ENCODE data around the gene FAM174B. TPM values are rescaled to one million over a fixed set of nuclear protein-coding genes. Genes with fewer than 3 reads are reported as not detected.

FAM174B gene
- total RNA-seq, 1 donor, result 5.1 TPM

GRCh38 chr15:92650256-92650655 lies 5.3 kb downstream of the FAM174B start:
- Histone ChIP-seq H3K4me3 (ENCODE audit: insufficient read depth, low read length) (no peak overlapping the region), H3K27me3 (ENCODE audit: insufficient read depth, low read length) (peaks cover 5% of the 10 kb centered on the region), H2AFZ (ENCODE audit: low read length) (no peak overlapping the region), H3K79me2 (ENCODE audit: insufficient read depth, low read length) (no peaks in the 10 kb centered on the region), H3K9me3 (ENCODE audit: low read depth, low read length) (no peaks in the 10 kb centered on the region), H3K4me1 (ENCODE audit: insufficient read depth, low read length) (no peaks in the 10 kb centered on the region), H3K4me2 (ENCODE audit: insufficient read depth, low read length) (no peak overlapping the region), H3K36me3 (ENCODE audit: insufficient read depth, low read length) (no peaks in the 10 kb centered on the region), H3K27ac (ENCODE audit: low read depth, low read length) (no peak overlapping the region), H4K20me1 (ENCODE audit: insufficient read depth, low read length) (no peaks in the 10 kb centered on the region)
- no peak for DNase-seq (ENCODE audit: insufficient read length, low spot score, missing footprints)
- TF ChIP-seq, protein P1, sequence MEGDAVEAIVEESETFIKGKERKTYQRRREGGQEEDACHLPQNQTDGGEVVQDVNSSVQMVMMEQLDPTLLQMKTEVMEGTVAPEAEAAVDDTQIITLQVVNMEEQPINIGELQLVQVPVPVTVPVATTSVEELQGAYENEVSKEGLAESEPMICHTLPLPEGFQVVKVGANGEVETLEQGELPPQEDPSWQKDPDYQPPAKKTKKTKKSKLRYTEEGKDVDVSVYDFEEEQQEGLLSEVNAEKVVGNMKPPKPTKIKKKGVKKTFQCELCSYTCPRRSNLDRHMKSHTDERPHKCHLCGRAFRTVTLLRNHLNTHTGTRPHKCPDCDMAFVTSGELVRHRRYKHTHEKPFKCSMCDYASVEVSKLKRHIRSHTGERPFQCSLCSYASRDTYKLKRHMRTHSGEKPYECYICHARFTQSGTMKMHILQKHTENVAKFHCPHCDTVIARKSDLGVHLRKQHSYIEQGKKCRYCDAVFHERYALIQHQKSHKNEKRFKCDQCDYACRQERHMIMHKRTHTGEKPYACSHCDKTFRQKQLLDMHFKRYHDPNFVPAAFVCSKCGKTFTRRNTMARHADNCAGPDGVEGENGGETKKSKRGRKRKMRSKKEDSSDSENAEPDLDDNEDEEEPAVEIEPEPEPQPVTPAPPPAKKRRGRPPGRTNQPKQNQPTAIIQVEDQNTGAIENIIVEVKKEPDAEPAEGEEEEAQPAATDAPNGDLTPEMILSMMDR (IDR thresholded peaks at IDR 0.05; ENCODE audit: extremely low read depth, low read depth, low read length), result no peak

DNA sequence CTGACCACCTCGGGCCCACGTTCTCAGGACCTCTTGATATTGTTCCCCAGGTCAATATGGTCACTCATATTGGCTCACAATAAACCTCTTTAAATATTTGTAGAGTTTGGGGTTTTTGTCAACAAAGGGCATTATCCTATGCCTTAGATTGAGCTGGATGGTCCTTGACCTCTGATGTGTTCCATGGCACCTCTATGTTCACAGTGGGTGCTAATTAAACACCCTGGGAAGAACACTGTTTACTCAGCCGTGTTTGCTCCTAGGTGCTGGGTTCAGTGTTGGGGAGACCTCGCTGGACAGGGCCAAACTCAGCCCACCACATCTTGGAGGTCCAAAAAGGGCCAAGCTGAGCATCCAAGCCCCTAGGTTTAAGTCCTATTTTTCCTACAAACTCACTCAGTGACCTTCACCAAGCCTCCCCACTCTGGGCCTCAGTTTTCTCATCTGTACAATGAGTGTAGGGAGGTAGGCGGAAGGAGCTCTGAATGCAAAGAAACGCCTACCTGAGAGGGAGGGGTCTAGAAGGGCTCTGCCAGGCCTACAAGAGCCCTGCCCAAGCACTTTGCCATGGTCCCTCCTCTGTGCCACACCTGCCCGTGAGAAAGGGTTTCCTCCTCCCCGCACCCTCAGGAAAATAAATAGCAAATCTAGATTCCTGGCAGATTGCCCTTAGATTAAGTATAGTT lies 7.2 kb downstream of the FAM174B start:
- H4K20me1 ChIP-seq (ENCODE audit: insufficient read depth, low read length), result no peaks in the 10 kb centered on the region
- no peak overlapping the region for H3K4me3 ChIP-seq (ENCODE audit: insufficient read depth, low read length)
- no peaks in the 10 kb centered on the region for H3K79me2 ChIP-seq (ENCODE audit: insufficient read depth, low read length)
- no peaks in the 10 kb centered on the region for H3K4me1 ChIP-seq (ENCODE audit: insufficient read depth, low read length)
- H2AFZ ChIP-seq (ENCODE audit: low read length), result no peak overlapping the region
- TF ChIP-seq, protein P1 (IDR thresholded peaks at IDR 0.05; ENCODE audit: extremely low read depth, low read depth, low read length), result no peak
- H3K9me3 ChIP-seq (ENCODE audit: low read depth, low read length), result no peaks in the 10 kb centered on the region
- H3K27me3 ChIP-seq (ENCODE audit: insufficient read depth, low read length), result no peaks in the 10 kb centered on the region
- DNase-seq (ENCODE audit: insufficient read length, low spot score, missing footprints), result no peak
- no peaks in the 10 kb centered on the region for H3K36me3 ChIP-seq (ENCODE audit: insufficient read depth, low read length)
- H3K4me2 ChIP-seq (ENCODE audit: insufficient read depth, low read length), result no peak overlapping the region
- no peak overlapping the region for H3K27ac ChIP-seq (ENCODE audit: low read depth, low read length)

DNA sequence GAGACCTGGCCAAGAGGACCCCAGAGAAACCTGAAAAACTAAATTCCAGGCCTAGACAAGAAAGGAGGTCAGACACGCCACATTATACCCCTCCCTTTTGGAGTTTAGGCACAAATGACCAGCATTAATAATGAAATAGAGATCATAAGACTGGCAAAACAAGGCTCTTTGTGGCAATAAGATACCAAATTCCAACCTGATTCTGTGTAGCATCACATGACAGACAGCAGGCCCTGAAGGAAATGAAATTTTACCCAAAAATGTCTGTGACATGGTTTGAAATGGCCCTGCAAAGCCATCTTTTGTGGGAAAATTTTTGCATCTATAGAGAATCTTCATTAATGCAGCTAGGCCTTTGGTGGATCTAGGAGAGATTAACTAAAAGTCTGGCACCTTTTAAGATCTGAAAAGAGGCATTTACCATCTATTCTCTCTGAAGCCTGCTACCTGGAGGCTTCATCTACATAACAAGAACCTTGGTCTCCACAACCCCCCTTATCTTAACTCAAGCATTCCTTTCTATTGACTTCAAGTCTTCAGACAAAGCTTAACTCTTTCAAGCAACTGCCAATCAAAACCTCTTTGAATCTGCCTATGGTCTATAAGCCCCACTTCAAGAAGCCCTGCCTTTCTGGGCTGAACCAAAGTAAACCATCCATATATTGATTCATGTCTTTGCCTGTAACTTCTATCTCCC lies 8.0 kb downstream of the FAM174B start:
- H3K79me2 ChIP-seq (ENCODE audit: insufficient read depth, low read length), result no peaks in the 10 kb centered on the region
- no peak overlapping the region for H3K4me2 ChIP-seq (ENCODE audit: insufficient read depth, low read length)
- no peak for DNase-seq (ENCODE audit: insufficient read length, low spot score, missing footprints)
- no peak overlapping the region for H2AFZ ChIP-seq (ENCODE audit: low read length)
- no peaks in the 10 kb centered on the region for H3K27me3 ChIP-seq (ENCODE audit: insufficient read depth, low read length)
- no peaks in the 10 kb centered on the region for H3K9me3 ChIP-seq (ENCODE audit: low read depth, low read length)
- H3K27ac ChIP-seq (ENCODE audit: low read depth, low read length), result no peak overlapping the region
- H3K4me3 ChIP-seq (ENCODE audit: insufficient read depth, low read length), result no peak overlapping the region
- no peaks in the 10 kb centered on the region for H3K36me3 ChIP-seq (ENCODE audit: insufficient read depth, low read length)
- H4K20me1 ChIP-seq (ENCODE audit: insufficient read depth, low read length), result no peaks in the 10 kb centered on the region
- TF ChIP-seq, protein P1 (IDR thresholded peaks at IDR 0.05; ENCODE audit: extremely low read depth, low read depth, low read length), result no peak
- no peaks in the 10 kb centered on the region for H3K4me1 ChIP-seq (ENCODE audit: insufficient read depth, low read length)

- Histone ChIP-seq H3K4me1 (ENCODE audit: insufficient read depth, low read length) (no peaks in the 10 kb centered on the region), H3K79me2 (ENCODE audit: insufficient read depth, low read length) (no peaks in the 10 kb centered on the region), H3K4me2 (ENCODE audit: insufficient read depth, low read length) (no peak overlapping the region), H3K4me3 (ENCODE audit: insufficient read depth, low read length) (no peak overlapping the region), H3K9me3 (ENCODE audit: low read depth, low read length) (no peaks in the 10 kb centered on the region), H3K27me3 (ENCODE audit: insufficient read depth, low read length) (no peaks in the 10 kb centered on the region), H2AFZ (ENCODE audit: low read length) (no peak overlapping the region), H3K27ac (ENCODE audit: low read depth, low read length) (no peak overlapping the region), H4K20me1 (ENCODE audit: insufficient read depth, low read length) (no peaks in the 10 kb centered on the region), H3K36me3 (ENCODE audit: insufficient read depth, low read length) (no peaks in the 10 kb centered on the region)
- no peak for DNase-seq (ENCODE audit: insufficient read length, low spot score, missing footprints)
- TF ChIP-seq, protein P1 (IDR thresholded peaks at IDR 0.05; ENCODE audit: extremely low read depth, low read depth, low read length), result no peak
Measured at GRCh38 chr15:92646216-92646615, 9.4 kb downstream of the FAM174B start.

Data from osteoblast (primary cell).